ENCODE measurements around the gene DEPDC5. TPM values are rescaled to one million over a fixed set of nuclear protein-coding genes. Genes with fewer than 3 reads are reported as not detected.

DEPDC5 gene
- total RNA-seq, 4 donors from 2014 or later: 17.5 to 30.4 (median 22.8) TPM

GRCh38 chr22:31852691-31853421, 99.0 kb downstream of the DEPDC5 start:
- Histone ChIP-seq H3K36me3 (peaks cover 17 to 21% of the 10 kb centered on the region in 2 donors), H3K4me3 (replicated peaks in 1 of 3) (no peak overlapping the region), H3K4me1 (no peaks in the 10 kb centered on the region), H3K27ac (no peak overlapping the region), H3K27me3 (no peaks in the 10 kb centered on the region), H3K9me3 (no peaks in the 10 kb centered on the region)
- TF ChIP-seq POLR2A (IDR thresholded peaks at IDR 0.05): no peak
- TF ChIP-seq CTCF (IDR thresholded peaks at IDR 0.05): no peak
- intact Hi-C loops (cut with DNase I): no loop called here
- DNase-seq: no peak
- 84 to 85% methylated on average over 9 of the region's 9 CpGs for WGBS, 2 donors

GRCh38 chr22:31853736-31854495, 100.1 kb downstream of the DEPDC5 start:
- WGBS, 2 donors: 98 to 100% methylated on average over 6 of the region's 6 CpGs
- intact Hi-C loops (cut with DNase I): no loop called here
- no peak for DNase-seq

GRCh38 chr22:31857247-31857646, 103.4 kb downstream of the DEPDC5 start:
- Histone ChIP-seq H3K9me3 (no peaks in the 10 kb centered on the region), H3K27me3 (no peaks in the 10 kb centered on the region), H3K36me3 (peaks cover 5 to 12% of the 10 kb centered on the region in 2 donors), H3K4me3 (replicated peaks in 1 of 3) (no peak overlapping the region), H3K4me1 (no peaks in the 10 kb centered on the region), H3K27ac (no peak overlapping the region)
- intact Hi-C loops (cut with DNase I): no loop called here
- TF ChIP-seq CTCF (IDR thresholded peaks at IDR 0.05) (no peak), POLR2A (IDR thresholded peaks at IDR 0.05) (no peak)
- 41 to 62% methylated on average over 9 of the region's 9 CpGs for WGBS, 2 donors
- DNase-seq: no peak

More at GRCh38 chr22:31853736-31854495, 100.1 kb downstream of the DEPDC5 start:
- Histone ChIP-seq H3K27me3 (no peaks in the 10 kb centered on the region), H3K27ac (no peak overlapping the region), H3K4me1 (no peaks in the 10 kb centered on the region), H3K4me3 (replicated peaks in 1 of 3) (no peak overlapping the region), H3K9me3 (no peaks in the 10 kb centered on the region), H3K36me3 (peaks cover 7 to 12% of the 10 kb centered on the region in 2 donors)
- TF ChIP-seq POLR2A (IDR thresholded peaks at IDR 0.05) (no peak), CTCF (IDR thresholded peaks at IDR 0.05) (no peak)

- DNase-seq: no peak
- Histone ChIP-seq H3K9me3 (no peaks in the 10 kb centered on the region), H3K4me3 (replicated peaks in 1 of 3) (no peak overlapping the region), H3K4me1 (no peaks in the 10 kb centered on the region), H3K27ac (no peak overlapping the region), H3K36me3 (peaks cover 3 to 12% of the 10 kb centered on the region in 2 donors), H3K27me3 (no peaks in the 10 kb centered on the region)
- intact Hi-C loops (cut with DNase I): no loop called here
- WGBS, 2 donors: 98 to 99% methylated on average over 11 of the region's 11 CpGs
- TF ChIP-seq CTCF (IDR thresholded peaks at IDR 0.05) (no peak), POLR2A (IDR thresholded peaks at IDR 0.05) (no peak)
Measured at GRCh38 chr22:31861226-31861840, 107.5 kb downstream of the DEPDC5 start.
